ENCODE data around the gene TFAM. TPM values are rescaled to one million over a fixed set of nuclear protein-coding genes. Genes with fewer than 3 reads are reported as not detected.

The TFAM gene
- total RNA-seq, 2 experiments from 2014 or later = 108 to 112 TPM

GRCh38 chr10:58382489-58382995, 2.7 kb upstream of the TFAM start:
- CTCF ChIA-PET = interaction anchor here (1.3 kb wide), 1 partner anchor 15 kb away, joined by 3 read pairs; no protein-coding TSS in a partner anchor
- POLR2A ChIA-PET = no interaction called here
- DNase-seq (no peak), ATAC-seq (no peak)
- Mint-ChIP-seq H3K4me1 (peaks cover 27% of the 10 kb centered on the region), H3K27ac (no peak overlapping the region), H3K4me3 (no peak overlapping the region), H3K36me3 (ENCODE audit: low read depth) (peaks cover 11% of the 10 kb centered on the region), H3K27me3 (no peaks in the 10 kb centered on the region), H3K9me3 (ENCODE audit: low read depth) (no peaks in the 10 kb centered on the region)
- intact Hi-C loops (cut with DNase I, micrococcal nuclease) = no loop called here

GRCh38 chr10:58384095-58384494, 1.1 kb upstream of the TFAM start:
- peak overlapping the region; percentile 100 for H3K4me3 Mint-ChIP-seq
- no peak overlapping the region for H3K27ac Mint-ChIP-seq
- no peaks in the 10 kb centered on the region for H3K9me3 Mint-ChIP-seq (ENCODE audit: low read depth)
- ATAC-seq = peak; percentile 30
- H3K4me1 Mint-ChIP-seq = peaks cover 35% of the 10 kb centered on the region
- POLR2A ChIA-PET = interaction anchor here (0.7 kb wide), 1 partner anchor 51 kb away, joined by 3 read pairs; no protein-coding TSS in a partner anchor
- no peaks in the 10 kb centered on the region for H3K27me3 Mint-ChIP-seq
- CTCF ChIA-PET = interaction anchor here (0.7 to 2.5 kb wide), 12 partner anchors 9 to 206 kb away, joined by 3 to 14 read pairs (median 6); partner anchors contain the start of genes CISD1, IPMK and UBE2D1
- no peak for DNase-seq
- intact Hi-C loops (cut with DNase I, micrococcal nuclease) = loop anchor here in 1 of 2 experiments (2.0 kb wide), 1 partner anchor 207 kb away; no protein-coding TSS in a partner anchor
- peaks cover 26% of the 10 kb centered on the region for H3K36me3 Mint-ChIP-seq (ENCODE audit: low read depth)

GRCh38 chr10:58384544-58384998, 639 bp upstream of the TFAM start:
- peaks cover 39% of the 10 kb centered on the region for H3K4me1 Mint-ChIP-seq
- DNase-seq (no peak), ATAC-seq (no peak)
- peak overlapping the region; percentile 100 for H3K4me3 Mint-ChIP-seq
- ChIA-PET CTCF (interaction anchor here (0.7 to 2.6 kb wide), 22 partner anchors 9 to 207 kb away, joined by 3 to 14 read pairs (median 4); partner anchors contain the start of genes CISD1, IPMK and UBE2D1), POLR2A (interaction anchor here (0.7 to 1.0 kb wide), 2 partner anchors 51 to 116 kb away, joined by 3 read pairs; partner anchors contain the start of genes CISD1 and IPMK)
- peak overlapping the region; percentile 83 for H3K27ac Mint-ChIP-seq
- peaks cover 31% of the 10 kb centered on the region for H3K36me3 Mint-ChIP-seq (ENCODE audit: low read depth)
- H3K9me3 Mint-ChIP-seq (ENCODE audit: low read depth) = no peaks in the 10 kb centered on the region
- no peaks in the 10 kb centered on the region for H3K27me3 Mint-ChIP-seq
- intact Hi-C loops (cut with DNase I, micrococcal nuclease) = loop anchor here in 1 of 2 experiments (2.0 kb wide), 1 partner anchor 208 kb away; no protein-coding TSS in a partner anchor

- peaks cover 36% of the 10 kb centered on the region for H3K36me3 Mint-ChIP-seq (ENCODE audit: low read depth)
- intact Hi-C loops (cut with DNase I, micrococcal nuclease) = loop anchor here (1.0 to 5.0 kb wide), 7 partner anchors 50 to 1522 kb away; partner anchors contain the start of genes CISD1 (in 2 of the 2), UBE2D1 (in 2 of the 2) and CCDC6 (in 1 of the 2)
- ChIA-PET POLR2A (interaction anchor here (1.0 kb wide), 1 partner anchor 117 kb away, joined by 3 read pairs; the partner anchor contains the start of genes CISD1 and IPMK), CTCF (interaction anchor here (0.7 to 2.6 kb wide), 15 partner anchors 10 to 208 kb away, joined by 3 to 14 read pairs (median 5); partner anchors contain the start of genes CISD1, IPMK and UBE2D1)
- DNase-seq = peak; percentile 43
- ATAC-seq = peak; percentile 15
- no peaks in the 10 kb centered on the region for H3K27me3 Mint-ChIP-seq
- no peaks in the 10 kb centered on the region for H3K9me3 Mint-ChIP-seq (ENCODE audit: low read depth)
- peak overlapping the region; percentile 97 for H3K27ac Mint-ChIP-seq
- peak overlapping the region; percentile 100 for H3K4me3 Mint-ChIP-seq
- H3K4me1 Mint-ChIP-seq = peaks cover 44% of the 10 kb centered on the region
Observed at GRCh38 chr10:58385784-58386112, 538 bp downstream of the TFAM start.

GRCh38 chr10:58389024-58389423, 3.8 kb downstream of the TFAM start:
- H3K4me3 Mint-ChIP-seq = no peak overlapping the region
- no peaks in the 10 kb centered on the region for H3K9me3 Mint-ChIP-seq (ENCODE audit: low read depth)
- no peaks in the 10 kb centered on the region for H3K27me3 Mint-ChIP-seq
- CTCF ChIA-PET = no interaction called here
- POLR2A ChIA-PET = no interaction called here
- H3K36me3 Mint-ChIP-seq (ENCODE audit: low read depth) = peaks cover 51% of the 10 kb centered on the region
- H3K4me1 Mint-ChIP-seq = peaks cover 43% of the 10 kb centered on the region
- no peak for ATAC-seq
- no peak for DNase-seq
- intact Hi-C loops (cut with DNase I, micrococcal nuclease) = loop anchor here (5.0 kb wide), 2 partner anchors 212 to 1518 kb away; partner anchors contain the start of gene CCDC6 (in 1 of the 2)
- no peak overlapping the region for H3K27ac Mint-ChIP-seq

- ATAC-seq = no peak
- no peaks in the 10 kb centered on the region for H3K27me3 Mint-ChIP-seq
- intact Hi-C loops (cut with DNase I, micrococcal nuclease) = no loop called here
- ChIA-PET CTCF (interaction anchor here (1.6 kb wide), 1 partner anchor 9 kb away, joined by 5 read pairs; no protein-coding TSS in a partner anchor), POLR2A (no interaction called here)
- no peaks in the 10 kb centered on the region for H3K9me3 Mint-ChIP-seq (ENCODE audit: low read depth)
- H3K4me3 Mint-ChIP-seq = no peak overlapping the region
- no peak overlapping the region for H3K27ac Mint-ChIP-seq
- peaks cover 56% of the 10 kb centered on the region for H3K36me3 Mint-ChIP-seq (ENCODE audit: low read depth)
- peaks cover 25% of the 10 kb centered on the region for H3K4me1 Mint-ChIP-seq
- no peak for DNase-seq
Observed at GRCh38 chr10:58393317-58393716, 8.1 kb downstream of the TFAM start.

- H3K4me1 Mint-ChIP-seq = peaks cover 16% of the 10 kb centered on the region
- ATAC-seq = no peak
- no peaks in the 10 kb centered on the region for H3K27me3 Mint-ChIP-seq
- ChIA-PET CTCF (interaction anchor here (1.0 to 1.8 kb wide), 3 partner anchors 9 to 89 kb away, joined by 3 to 11 read pairs (median 5); partner anchors contain the start of gene TFAM), POLR2A (no interaction called here)
- peaks cover 47% of the 10 kb centered on the region for H3K36me3 Mint-ChIP-seq (ENCODE audit: low read depth)
- H3K9me3 Mint-ChIP-seq (ENCODE audit: low read depth) = no peaks in the 10 kb centered on the region
- no peak overlapping the region for H3K27ac Mint-ChIP-seq
- no peak overlapping the region for H3K4me3 Mint-ChIP-seq
- intact Hi-C loops (cut with DNase I, micrococcal nuclease) = no loop called here
- no peak for DNase-seq
Observed at GRCh38 chr10:58394471-58394870, 9.3 kb downstream of the TFAM start.

GRCh38 chr10:58396057-58396456, 10.8 kb downstream of the TFAM start:
- Mint-ChIP-seq H3K27ac (no peak overlapping the region), H3K36me3 (ENCODE audit: low read depth) (peaks cover 41% of the 10 kb centered on the region), H3K27me3 (no peaks in the 10 kb centered on the region), H3K4me1 (peaks cover 9% of the 10 kb centered on the region), H3K4me3 (no peak overlapping the region), H3K9me3 (ENCODE audit: low read depth) (no peaks in the 10 kb centered on the region)
- CTCF ChIA-PET = interaction anchor here (1.8 kb wide), 1 partner anchor 10 kb away, joined by 11 read pairs; the partner anchor contains the start of gene TFAM
- intact Hi-C loops (cut with DNase I, micrococcal nuclease) = no loop called here
- POLR2A ChIA-PET = no interaction called here
- ATAC-seq (no peak), DNase-seq (no peak)

- CTCF ChIA-PET = interaction anchor here (1.3 kb wide), 1 partner anchor 98 kb away, joined by 4 read pairs; no protein-coding TSS in a partner anchor
Observed at GRCh38 chr10:58397830-58398229, 12.6 kb downstream of the TFAM start.

GRCh38 chr10:58399410-58399809, 14.2 kb downstream of the TFAM start:
- ATAC-seq = no peak
- H3K4me1 Mint-ChIP-seq = no peaks in the 10 kb centered on the region
- intact Hi-C loops (cut with DNase I, micrococcal nuclease) = no loop called here
- CTCF ChIA-PET = interaction anchor here (1.0 kb wide), 2 partner anchors 15 to 21 kb away, joined by 3 read pairs; partner anchors contain the start of gene TFAM
- POLR2A ChIA-PET = no interaction called here
- no peaks in the 10 kb centered on the region for H3K27me3 Mint-ChIP-seq
- H3K4me3 Mint-ChIP-seq = no peak overlapping the region
- no peaks in the 10 kb centered on the region for H3K9me3 Mint-ChIP-seq (ENCODE audit: low read depth)
- no peak overlapping the region for H3K27ac Mint-ChIP-seq
- H3K36me3 Mint-ChIP-seq (ENCODE audit: low read depth) = peaks cover 28% of the 10 kb centered on the region
- DNase-seq = no peak

More at GRCh38 chr10:58397830-58398229, 12.6 kb downstream of the TFAM start:
- Mint-ChIP-seq H3K4me3 (no peak overlapping the region), H3K27me3 (no peaks in the 10 kb centered on the region), H3K4me1 (peaks cover 2% of the 10 kb centered on the region), H3K36me3 (ENCODE audit: low read depth) (peaks cover 35% of the 10 kb centered on the region), H3K9me3 (ENCODE audit: low read depth) (no peaks in the 10 kb centered on the region), H3K27ac (no peak overlapping the region)
- intact Hi-C loops (cut with DNase I, micrococcal nuclease) = no loop called here
- no peak for ATAC-seq
- no peak for DNase-seq
- POLR2A ChIA-PET = no interaction called here

- H3K4me3 Mint-ChIP-seq = no peak overlapping the region
- no peaks in the 10 kb centered on the region for H3K9me3 Mint-ChIP-seq (ENCODE audit: low read depth)
- no peaks in the 10 kb centered on the region for H3K27me3 Mint-ChIP-seq
- intact Hi-C loops (cut with DNase I, micrococcal nuclease) = no loop called here
- POLR2A ChIA-PET = no interaction called here
- ATAC-seq = no peak
- DNase-seq = no peak
- H3K36me3 Mint-ChIP-seq (ENCODE audit: low read depth) = peaks cover 21% of the 10 kb centered on the region
- no peak overlapping the region for H3K27ac Mint-ChIP-seq
- H3K4me1 Mint-ChIP-seq = no peaks in the 10 kb centered on the region
- CTCF ChIA-PET = no interaction called here
Observed at GRCh38 chr10:58400609-58401008, 15.4 kb downstream of the TFAM start.

All from activated CD4-positive, alpha-beta T cell treated with anti-CD3 and anti-CD28 coated beads for 36 hours (primary cell).